Subcutaneous abdominal adipose tissue (tissue), 5 donors: Measurements from ENCODE around the gene ECHDC1.

Source experiments
- H3K27ac ChIP-seq: one replicate; pipeline ENCODE4 v1.7.0; 2013; ENCODE audit warnings: low read depth, mild to moderate bottlenecking, inconsistent platforms, low read length, moderate library complexity
- H3K27me3 ChIP-seq, 5 donors: one replicate each; pipeline ENCODE4 v1.7.0; 2013; ENCODE audit warnings: low read length in 5 of 5, inconsistent platforms in 1 of 5; ENCODE audit not compliant: control insufficient read depth in 5 of 5, insufficient read depth in 4 of 5
- H3K36me3 ChIP-seq, 5 donors: one replicate each; pipeline ENCODE4 v1.7.0; 2013; ENCODE audit warnings: low read length in 5 of 5; ENCODE audit not compliant: control insufficient read depth in 5 of 5, insufficient read depth in 5 of 5
- H3K4me1 ChIP-seq, 5 donors: one replicate each; pipeline ENCODE4 v1.7.0; 2013; ENCODE audit warnings: low read length in 5 of 5, mild to moderate bottlenecking in 3 of 5, moderate library complexity in 1 of 5; ENCODE audit not compliant: control insufficient read depth in 5 of 5, insufficient read depth in 5 of 5
- H3K4me3 ChIP-seq, 5 donors: one replicate each; pipeline ENCODE4 v1.7.0; 2013; ENCODE audit warnings: low read length in 5 of 5, low read depth in 1 of 5
- H3K9ac ChIP-seq, 5 donors: one replicate each; pipeline ENCODE4 v1.7.0; 2013; ENCODE audit warnings: low read length in 5 of 5, mild to moderate bottlenecking in 4 of 5, moderate library complexity in 3 of 5
- H3K9me3 ChIP-seq, 5 donors: one replicate each; pipeline ENCODE4 v1.7.0; 2013; ENCODE audit warnings: low read length in 5 of 5; ENCODE audit not compliant: control insufficient read depth in 5 of 5
- donor health status: healthy.
- donor health status: healthy.
- donor health status: healthy.
- donor health status: healthy.
- donor health status: healthy.

ECHDC1 gene

GRCh38 chr6:127272576-127272975 lies 70.8 kb downstream of the ECHDC1 start:
- Histone ChIP-seq H3K27ac (no peak overlapping the region), H3K4me3 (no peak overlapping the region), H3K27me3 (no peaks in the 10 kb centered on the region), H3K4me1 (peaks cover 0 to 36% (median 31%) of the 10 kb centered on the region in 5 donors), H3K9me3 (no peaks in the 10 kb centered on the region), H3K9ac (no peak overlapping the region), H3K36me3 (no peaks in the 10 kb centered on the region)

DNA sequence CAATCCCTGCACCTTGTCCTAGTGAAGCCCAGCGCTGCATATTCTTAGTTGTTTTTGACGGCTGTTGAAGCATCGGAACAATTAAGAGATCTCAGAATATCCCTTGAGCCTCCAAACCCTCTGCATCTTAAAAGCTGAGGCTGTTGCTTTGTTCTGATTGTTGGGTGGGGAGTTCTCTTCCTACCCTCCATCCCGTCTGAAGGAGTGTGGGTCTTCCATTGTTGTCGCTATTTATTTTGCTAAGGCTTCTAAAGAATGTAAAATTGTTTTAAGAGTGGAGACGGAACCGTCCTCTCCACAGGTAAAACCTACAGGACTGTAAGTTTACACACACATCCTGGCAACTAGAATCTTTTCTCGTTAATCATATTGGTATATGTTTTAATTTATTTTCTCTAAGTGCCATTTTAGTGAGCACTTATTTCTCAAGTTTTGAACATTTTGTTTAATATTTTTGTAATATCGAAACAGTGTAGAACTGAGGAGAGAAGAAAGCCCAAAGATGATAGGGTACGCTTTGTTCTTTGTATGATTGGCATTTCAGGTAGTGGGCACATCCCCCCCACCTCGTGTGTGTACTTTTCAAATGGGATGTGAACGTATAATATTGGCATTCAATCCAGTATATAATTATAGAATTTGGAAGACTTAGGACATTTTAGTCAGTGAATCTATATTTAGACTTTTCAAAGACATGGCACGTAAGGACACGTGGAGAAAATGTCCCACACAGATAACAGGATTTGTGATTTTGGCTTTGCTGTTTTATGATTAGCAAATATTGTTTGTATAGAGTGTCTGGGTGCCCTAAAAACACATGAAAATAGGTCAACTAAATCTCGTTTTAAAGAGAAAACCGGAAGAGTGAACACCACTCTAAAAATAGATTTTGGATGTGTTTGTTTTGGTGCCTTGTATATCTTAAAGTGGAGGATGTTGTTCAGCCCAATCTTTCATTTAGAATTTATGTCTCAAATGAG lies 75.5 kb downstream of the ECHDC1 start:
- Histone ChIP-seq H3K9me3 (no peaks in the 10 kb centered on the region), H3K4me3 (peak overlapping the region; percentile 89 to 97 (median 95)), H3K27ac (peak overlapping the region; percentile 95), H3K9ac (peak overlapping the region; percentile 82 to 99 (median 99)), H3K4me1 (peaks cover 0 to 38% (median 32%) of the 10 kb centered on the region in 5 donors), H3K36me3 (no peaks in the 10 kb centered on the region), H3K27me3 (no peaks in the 10 kb centered on the region)

GRCh38 chr6:127266892-127267645 lies 76.3 kb downstream of the ECHDC1 start:
- Histone ChIP-seq H3K36me3 (no peaks in the 10 kb centered on the region), H3K27me3 (no peaks in the 10 kb centered on the region), H3K9me3 (no peaks in the 10 kb centered on the region), H3K9ac (peak overlapping the region; percentile 82 to 99 (median 99)), H3K4me3 (peak overlapping the region; percentile 89 to 97 (median 95)), H3K4me1 (peaks cover 0 to 29% (median 27%) of the 10 kb centered on the region in 5 donors), H3K27ac (peak overlapping the region; percentile 95)

GRCh38 chr6:127266178-127266891 lies 77.1 kb downstream of the ECHDC1 start, which contains the start of gene RNF146:
Gene RNF146 (plus strand): TSS chr6:127266864. CDS start chr6:127280339, 13,475 bp downstream.
- Histone ChIP-seq H3K9me3 (no peaks in the 10 kb centered on the region), H3K9ac (peak within 1 kb of the TSS; percentile 82 to 99 (median 99)), H3K27me3 (no peaks in the 10 kb centered on the region), H3K36me3 (no peaks in the 10 kb centered on the region), H3K4me1 (peaks cover 0 to 29% (median 24%) of the 10 kb centered on the region in 5 donors), H3K27ac (peak within 1 kb of the TSS; percentile 95), H3K4me3 (peak within 1 kb of the TSS; percentile 89 to 97 (median 95))

- Histone ChIP-seq H3K27me3 (no peaks in the 10 kb centered on the region), H3K4me3 (no peak overlapping the region), H3K9ac (no peak overlapping the region), H3K36me3 (no peaks in the 10 kb centered on the region), H3K27ac (no peak overlapping the region), H3K4me1 (peaks cover 0 to 16% (median 9%) of the 10 kb centered on the region in 5 donors), H3K9me3 (no peaks in the 10 kb centered on the region)
Observed at GRCh38 chr6:127263481-127263880, 79.9 kb downstream of the ECHDC1 start.

DNA sequence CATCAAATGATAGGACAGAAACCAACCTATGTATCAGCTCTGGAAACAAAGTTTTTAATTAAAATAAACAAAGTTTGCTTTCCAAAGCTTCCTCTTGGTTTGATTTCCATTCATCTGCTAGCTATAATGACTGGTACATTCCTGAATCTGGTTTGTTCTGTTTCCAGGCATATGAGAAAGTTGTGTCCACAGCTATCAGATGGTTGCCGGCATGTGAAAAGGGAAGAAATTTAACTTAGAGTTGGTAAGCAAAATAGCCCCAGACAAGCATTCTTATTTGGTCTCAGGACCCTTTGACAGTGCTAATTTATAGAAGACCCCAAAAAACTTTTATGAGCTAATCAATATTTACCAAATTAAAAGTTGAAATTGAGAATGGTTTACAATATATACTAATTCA lies 80.5 kb downstream of the ECHDC1 start:
- Histone ChIP-seq H3K36me3 (no peaks in the 10 kb centered on the region), H3K4me3 (no peak overlapping the region), H3K4me1 (peaks cover 0 to 10% (median 5%) of the 10 kb centered on the region in 5 donors), H3K9me3 (no peaks in the 10 kb centered on the region), H3K9ac (no peak overlapping the region), H3K27me3 (no peaks in the 10 kb centered on the region), H3K27ac (no peak overlapping the region)

GRCh38 chr6:127255286-127255685 lies 88.1 kb downstream of the ECHDC1 start:
- Histone ChIP-seq H3K27ac (no peak overlapping the region), H3K9ac (no peak overlapping the region), H3K9me3 (no peaks in the 10 kb centered on the region), H3K36me3 (no peaks in the 10 kb centered on the region), H3K4me1 (no peaks in the 10 kb centered on the region), H3K27me3 (no peaks in the 10 kb centered on the region), H3K4me3 (no peak overlapping the region)

- no peaks in the 10 kb centered on the region for H3K27me3 ChIP-seq
- H3K4me3 ChIP-seq, result no peak overlapping the region
- H3K9ac ChIP-seq, result no peak overlapping the region
- no peak overlapping the region for H3K27ac ChIP-seq
- peaks cover 0 to 6% (median 0%) of the 10 kb centered on the region in 5 donors for H3K4me1 ChIP-seq
- H3K9me3 ChIP-seq, result no peaks in the 10 kb centered on the region
- H3K36me3 ChIP-seq, result no peaks in the 10 kb centered on the region
Observed at GRCh38 chr6:127249621-127250020, 93.8 kb downstream of the ECHDC1 start.

DNA sequence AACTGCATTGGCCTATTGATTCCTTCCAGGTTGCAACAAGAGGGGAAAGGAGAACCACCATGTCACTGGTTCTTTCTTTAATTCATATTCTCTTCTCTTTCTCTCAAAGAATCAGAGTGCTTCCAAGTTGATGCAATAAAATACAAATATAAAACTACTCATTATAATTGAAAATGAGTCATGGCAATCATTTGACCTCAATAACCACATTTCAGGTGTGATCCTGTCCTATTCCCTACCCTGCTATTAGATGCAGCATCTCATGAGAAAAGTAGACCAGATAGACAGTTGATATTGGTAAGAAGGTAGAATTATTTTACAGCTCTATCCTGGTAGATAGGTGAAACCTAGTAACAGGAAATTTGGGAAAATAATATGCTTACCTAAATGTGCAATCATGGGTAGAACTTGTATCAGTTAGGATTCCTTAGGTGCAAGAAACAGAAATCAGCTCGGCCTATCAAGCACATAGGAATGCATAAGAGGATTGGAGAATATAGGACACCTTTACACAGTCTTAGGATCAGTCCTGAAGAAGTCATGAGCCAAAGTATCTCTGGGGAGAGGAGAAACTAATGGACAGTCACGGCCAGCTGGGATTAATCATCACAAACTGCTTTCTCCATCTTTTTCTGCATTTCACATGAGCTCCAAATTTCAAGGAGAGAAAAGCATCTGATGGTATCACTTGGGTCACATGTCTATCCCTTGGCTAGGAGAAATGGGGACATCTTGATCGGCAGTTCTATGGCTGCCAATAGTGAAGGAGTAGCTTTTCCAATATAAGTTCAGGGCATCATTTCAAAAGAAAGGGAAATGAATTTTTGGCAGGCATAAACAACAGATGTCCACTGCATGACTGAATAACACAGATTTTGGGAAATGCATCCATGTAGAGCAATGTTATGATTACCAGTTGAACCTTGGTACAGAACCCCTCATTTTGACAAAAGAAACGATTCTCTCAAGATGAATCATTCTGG lies 96.0 kb downstream of the ECHDC1 start:
- H3K27me3 ChIP-seq, result no peaks in the 10 kb centered on the region
- H3K9me3 ChIP-seq, result no peaks in the 10 kb centered on the region
- H3K27ac ChIP-seq, result no peak overlapping the region
- no peak overlapping the region for H3K9ac ChIP-seq
- H3K4me1 ChIP-seq, result peaks cover 0 to 6% (median 0%) of the 10 kb centered on the region in 5 donors
- no peaks in the 10 kb centered on the region for H3K36me3 ChIP-seq
- no peak overlapping the region for H3K4me3 ChIP-seq
